Measurements from ENCODE around the gene ARRB2. TPM values are rescaled to one million over a fixed set of nuclear protein-coding genes. Genes with fewer than 3 reads are reported as not detected.

The ARRB2 gene
- total RNA-seq, 1 donor from 2014 or later, result 7.3 TPM

GRCh38 chr17:4768298-4768697, 57.9 kb downstream of the ARRB2 start:
- Histone ChIP-seq H3K9ac (ENCODE audit: low read depth in 1 of 3, low read length in 3 of 3) (no peak overlapping the region), H3K27ac (ENCODE audit: low read depth, low read length) (no peak overlapping the region), H3K4me3 (ENCODE audit: low read length in 3 of 3) (no peak overlapping the region), H3K9me3 (ENCODE audit: control insufficient read depth in 3 of 3, low read length in 3 of 3) (no peaks in the 10 kb centered on the region), H3K36me3 (ENCODE audit: control insufficient read depth in 3 of 3, insufficient read depth in 3 of 3, low read length in 3 of 3) (no peaks in the 10 kb centered on the region), H3K27me3 (ENCODE audit: control insufficient read depth in 3 of 3, insufficient read depth in 3 of 3, low read length in 3 of 3) (peaks cover 10 to 13% (median 12%) of the 10 kb centered on the region in 3 donors), H3K4me1 (ENCODE audit: control insufficient read depth in 3 of 3, insufficient read depth in 3 of 3, low read length in 3 of 3) (no peaks in the 10 kb centered on the region)

- H3K4me1 ChIP-seq (ENCODE audit: control insufficient read depth in 3 of 3, insufficient read depth in 3 of 3, low read length in 3 of 3), result no peaks in the 10 kb centered on the region
- no peak overlapping the region for H3K9ac ChIP-seq (ENCODE audit: low read depth in 1 of 3, low read length in 3 of 3)
- H3K36me3 ChIP-seq (ENCODE audit: control insufficient read depth in 3 of 3, insufficient read depth in 3 of 3, low read length in 3 of 3), result no peaks in the 10 kb centered on the region
- H3K27ac ChIP-seq (ENCODE audit: low read depth, low read length), result no peak overlapping the region
- no peak overlapping the region for H3K4me3 ChIP-seq (ENCODE audit: low read length in 3 of 3)
- H3K9me3 ChIP-seq (ENCODE audit: control insufficient read depth in 3 of 3, low read length in 3 of 3), result no peaks in the 10 kb centered on the region
- H3K27me3 ChIP-seq (ENCODE audit: control insufficient read depth in 3 of 3, insufficient read depth in 3 of 3, low read length in 3 of 3), result peaks cover 14 to 21% (median 18%) of the 10 kb centered on the region in 3 donors
These were observed 59.2 kb downstream of the ARRB2 start for GRCh38 chr17:4769628-4770027.

Other genes starting within 250 kb of the ARRB2 start
- 2.6 TPM for gene SPNS2, start 211.8 kb upstream of the ARRB2 start, total RNA-seq
- gene MYBBP1A, start 155.2 kb upstream of the ARRB2 start, total RNA-seq, result 30.3 TPM
- not detected for gene GGT6, start 150.1 kb upstream of the ARRB2 start, total RNA-seq
- gene SMTNL2, start 126.1 kb upstream of the ARRB2 start, total RNA-seq, result 74.1 TPM
- 0.52 TPM for gene ALOX15, start 69.0 kb upstream of the ARRB2 start, total RNA-seq
- gene PELP1, start 6.5 kb upstream of the ARRB2 start, total RNA-seq, result 23.5 TPM
- gene MED11, start 20.8 kb downstream of the ARRB2 start, total RNA-seq, result 6.3 TPM
- gene ZMYND15, start 29.2 kb downstream of the ARRB2 start, total RNA-seq, result 0.52 TPM
- 1.6 TPM for gene CXCL16, start 29.3 kb downstream of the ARRB2 start, total RNA-seq
- gene TM4SF5, start 61.3 kb downstream of the ARRB2 start, total RNA-seq, result not detected
- gene VMO1, start 75.7 kb downstream of the ARRB2 start, total RNA-seq, result 4.7 TPM
- not detected for gene GLTPD2, start 78.3 kb downstream of the ARRB2 start, total RNA-seq
- 105 TPM for gene PSMB6, start 85.5 kb downstream of the ARRB2 start, total RNA-seq
- 9.9 TPM for gene PLD2, start 96.5 kb downstream of the ARRB2 start, total RNA-seq
- gene MINK1, start 122.7 kb downstream of the ARRB2 start, total RNA-seq, result 13.0 TPM
- 2.6 TPM for gene C17orf107, start 188.9 kb downstream of the ARRB2 start, total RNA-seq
- 1.0 TPM for gene CHRNE, start 192.5 kb downstream of the ARRB2 start, total RNA-seq
- gene GP1BA, start 221.6 kb downstream of the ARRB2 start, total RNA-seq, result under 0.01 TPM
- gene SLC25A11, start 229.4 kb downstream of the ARRB2 start, total RNA-seq, result 59.5 TPM
- 12.0 TPM for gene RNF167, start 229.6 kb downstream of the ARRB2 start, total RNA-seq
- gene PFN1, start 237.9 kb downstream of the ARRB2 start, total RNA-seq, result 137 TPM
- 2,880 TPM for gene ENO3, start 240.5 kb downstream of the ARRB2 start, total RNA-seq

All from skeletal muscle tissue (tissue), 4 donors.